Raji (cell line): ENCODE data around the gene LGALS3BP.

Source experiments
- POLR2A ChIP-seq: IDR thresholded peaks from 2 replicates; pipeline ENCODE4 v1.6.1; 2011; ENCODE audit warnings: low read depth, low read length, control low read depth; ENCODE audit not compliant: insufficient read depth

Gene LGALS3BP

GRCh38 chr17:78953356-78954350, 26.1 kb downstream of the LGALS3BP start:
- no peak for TF ChIP-seq POLR2A

- no peak for TF ChIP-seq POLR2A
Observed at GRCh38 chr17:78952706-78953105, 27.0 kb downstream of the LGALS3BP start.

GRCh38 chr17:78951967-78952551, 27.7 kb downstream of the LGALS3BP start:
- no peak for TF ChIP-seq POLR2A

- TF ChIP-seq POLR2A: no peak
Observed at GRCh38 chr17:78950870-78951269, 28.9 kb downstream of the LGALS3BP start.

- TF ChIP-seq POLR2A: no peak
Observed at GRCh38 chr17:78947235-78948149, 32.2 kb downstream of the LGALS3BP start.

GRCh38 chr17:78946631-78947030, 33.1 kb downstream of the LGALS3BP start:
- TF ChIP-seq POLR2A: no peak

- no peak for TF ChIP-seq POLR2A
Observed at GRCh38 chr17:78946131-78946530, 33.6 kb downstream of the LGALS3BP start.

- TF ChIP-seq POLR2A: no peak
Observed at GRCh38 chr17:78944956-78945355, 34.8 kb downstream of the LGALS3BP start.

- TF ChIP-seq POLR2A: no peak
Observed at GRCh38 chr17:78944026-78944425, 35.7 kb downstream of the LGALS3BP start.

GRCh38 chr17:78940708-78941107, 39.0 kb downstream of the LGALS3BP start:
- TF ChIP-seq POLR2A: no peak

- no peak for TF ChIP-seq POLR2A
Observed at GRCh38 chr17:78940258-78940657, 39.5 kb downstream of the LGALS3BP start.

GRCh38 chr17:78939615-78940014, 40.1 kb downstream of the LGALS3BP start:
- TF ChIP-seq POLR2A: no peak

GRCh38 chr17:78937561-78937960, 42.2 kb downstream of the LGALS3BP start:
- no peak for TF ChIP-seq POLR2A

- no peak for TF ChIP-seq POLR2A
Observed at GRCh38 chr17:78935419-78936323, 44.1 kb downstream of the LGALS3BP start.
